ENCODE data around the gene PIEZO2. TPM values are rescaled to one million over a fixed set of nuclear protein-coding genes. Genes with fewer than 3 reads are reported as not detected.

The PIEZO2 gene
- total RNA-seq, 2 donors from 2014 or later = 0.63 to 3.0 TPM

DNA sequence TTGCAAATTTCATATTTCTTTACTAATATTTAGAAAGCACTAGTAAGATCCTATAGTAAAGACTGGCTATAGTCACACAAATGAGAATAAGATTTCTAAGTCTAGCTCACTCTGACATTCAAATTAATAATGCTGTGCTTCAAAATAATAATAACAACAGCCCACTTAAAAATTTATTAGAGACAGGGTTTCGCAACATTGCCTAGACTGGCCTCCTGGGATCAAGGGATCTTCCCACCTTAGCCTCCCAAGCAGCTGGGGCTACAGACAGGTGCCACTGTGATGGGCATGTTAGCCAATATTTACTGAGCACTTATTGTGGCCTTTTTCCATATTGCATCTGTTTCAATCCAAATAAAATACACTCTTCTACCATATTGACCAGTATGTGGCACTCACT, 96.1 kb downstream of the PIEZO2 start:
- Histone ChIP-seq H3K36me3 (no peaks in the 10 kb centered on the region), H3K27ac (no peak overlapping the region), H3K27me3 (no peaks in the 10 kb centered on the region), H3K4me1 (no peaks in the 10 kb centered on the region), H3K9me3 (no peaks in the 10 kb centered on the region), H3K4me3 (no peak overlapping the region)
- TF ChIP-seq, protein P1, sequence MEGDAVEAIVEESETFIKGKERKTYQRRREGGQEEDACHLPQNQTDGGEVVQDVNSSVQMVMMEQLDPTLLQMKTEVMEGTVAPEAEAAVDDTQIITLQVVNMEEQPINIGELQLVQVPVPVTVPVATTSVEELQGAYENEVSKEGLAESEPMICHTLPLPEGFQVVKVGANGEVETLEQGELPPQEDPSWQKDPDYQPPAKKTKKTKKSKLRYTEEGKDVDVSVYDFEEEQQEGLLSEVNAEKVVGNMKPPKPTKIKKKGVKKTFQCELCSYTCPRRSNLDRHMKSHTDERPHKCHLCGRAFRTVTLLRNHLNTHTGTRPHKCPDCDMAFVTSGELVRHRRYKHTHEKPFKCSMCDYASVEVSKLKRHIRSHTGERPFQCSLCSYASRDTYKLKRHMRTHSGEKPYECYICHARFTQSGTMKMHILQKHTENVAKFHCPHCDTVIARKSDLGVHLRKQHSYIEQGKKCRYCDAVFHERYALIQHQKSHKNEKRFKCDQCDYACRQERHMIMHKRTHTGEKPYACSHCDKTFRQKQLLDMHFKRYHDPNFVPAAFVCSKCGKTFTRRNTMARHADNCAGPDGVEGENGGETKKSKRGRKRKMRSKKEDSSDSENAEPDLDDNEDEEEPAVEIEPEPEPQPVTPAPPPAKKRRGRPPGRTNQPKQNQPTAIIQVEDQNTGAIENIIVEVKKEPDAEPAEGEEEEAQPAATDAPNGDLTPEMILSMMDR (IDR thresholded peaks at IDR 0.05) = no peak
- DNase-seq (ENCODE audit: low spot score) = no peak

DNA sequence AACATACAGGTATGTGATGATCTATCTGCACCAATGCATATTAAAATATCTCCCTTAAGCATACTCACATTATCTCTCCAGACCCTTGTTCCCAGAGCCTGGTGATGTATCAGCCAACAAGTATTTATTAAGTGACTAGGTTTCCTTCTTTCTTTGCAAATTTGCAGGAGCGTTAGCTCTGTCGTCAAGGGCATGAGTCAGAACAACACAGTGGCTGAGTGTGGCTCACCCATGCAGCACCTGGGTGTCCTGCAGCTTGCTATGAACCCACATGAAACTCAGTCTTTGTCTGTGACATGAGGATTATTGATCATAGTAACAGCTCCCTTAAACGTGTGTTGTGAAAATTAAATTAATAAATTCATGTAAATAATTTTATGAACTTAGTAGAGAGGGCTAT, 96.6 kb downstream of the PIEZO2 start:
- TF ChIP-seq, protein P1 (IDR thresholded peaks at IDR 0.05) = no peak
- Histone ChIP-seq H3K9me3 (no peaks in the 10 kb centered on the region), H3K27me3 (no peaks in the 10 kb centered on the region), H3K36me3 (no peaks in the 10 kb centered on the region), H3K4me3 (no peak overlapping the region), H3K4me1 (no peaks in the 10 kb centered on the region), H3K27ac (no peak overlapping the region)
- DNase-seq (ENCODE audit: low spot score) = no peak

DNA sequence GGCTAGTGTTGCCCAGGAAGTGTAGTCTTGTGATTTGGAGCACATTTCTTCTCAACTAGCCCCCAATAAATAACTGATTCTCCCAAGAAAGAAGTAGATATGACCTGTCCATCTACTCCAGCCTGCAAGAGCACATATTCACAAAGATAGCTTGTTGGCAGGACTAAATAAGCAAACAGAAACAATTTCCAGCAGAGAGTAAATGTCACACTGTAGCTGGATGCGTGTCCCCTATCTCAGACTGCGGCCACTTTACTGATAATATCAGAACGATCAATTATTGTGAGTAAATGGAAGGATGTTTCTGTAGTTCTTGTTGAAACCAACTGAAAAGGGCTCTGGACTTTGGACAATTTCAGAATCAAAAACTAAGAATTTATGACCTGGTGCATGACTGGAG, 97.9 kb downstream of the PIEZO2 start:
- Histone ChIP-seq H3K36me3 (no peaks in the 10 kb centered on the region), H3K27me3 (no peaks in the 10 kb centered on the region), H3K27ac (no peak overlapping the region), H3K4me3 (no peak overlapping the region), H3K9me3 (no peaks in the 10 kb centered on the region), H3K4me1 (no peaks in the 10 kb centered on the region)
- DNase-seq (ENCODE audit: low spot score) = no peak
- TF ChIP-seq, protein P1 (IDR thresholded peaks at IDR 0.05) = no peak

DNA sequence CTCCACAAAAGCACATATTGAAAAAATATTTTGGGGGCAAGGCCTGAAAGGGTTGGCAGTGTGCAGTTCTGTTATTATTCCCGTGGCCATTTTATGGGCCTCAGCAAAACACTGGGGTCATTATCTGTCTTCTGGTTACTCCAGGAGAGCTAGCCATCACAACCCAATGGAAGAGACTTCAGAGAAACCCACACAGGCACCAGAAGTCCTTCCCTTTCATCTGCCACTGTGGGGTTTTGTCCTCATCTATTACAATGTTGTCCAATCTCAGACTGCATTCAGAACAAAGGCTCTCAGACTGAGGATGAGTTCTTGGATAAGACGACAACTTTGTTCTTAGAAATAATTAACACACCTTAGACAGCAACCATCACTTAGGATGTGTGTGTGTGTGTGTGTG, 98.4 kb downstream of the PIEZO2 start:
- Histone ChIP-seq H3K9me3 (no peaks in the 10 kb centered on the region), H3K27ac (no peak overlapping the region), H3K4me3 (no peak overlapping the region), H3K27me3 (no peaks in the 10 kb centered on the region), H3K36me3 (no peaks in the 10 kb centered on the region), H3K4me1 (no peaks in the 10 kb centered on the region)
- TF ChIP-seq, protein P1 (IDR thresholded peaks at IDR 0.05) = no peak
- no peak for DNase-seq (ENCODE audit: low spot score)

DNA sequence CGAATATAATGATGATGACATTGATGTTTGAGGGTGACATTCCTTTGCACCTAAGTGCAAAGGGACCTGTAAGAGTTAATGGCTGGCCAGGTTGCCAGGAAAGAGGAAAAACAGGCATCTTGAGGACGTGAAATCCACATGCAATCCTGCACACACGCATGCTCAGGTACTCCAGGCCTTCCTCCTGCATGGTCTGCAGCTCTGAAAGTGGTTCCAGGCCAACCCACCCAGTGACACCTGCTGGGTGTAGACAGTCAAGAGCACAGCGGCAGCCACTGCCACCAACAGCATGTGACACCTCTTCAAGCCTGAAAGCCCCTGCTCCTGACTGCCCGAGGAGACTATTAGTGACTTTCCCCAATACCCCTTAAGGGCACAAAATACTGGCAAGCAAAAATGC, 101.6 kb downstream of the PIEZO2 start:
- Histone ChIP-seq H3K4me3 (no peak overlapping the region), H3K27me3 (no peaks in the 10 kb centered on the region), H3K9me3 (no peaks in the 10 kb centered on the region), H3K27ac (no peak overlapping the region), H3K36me3 (no peaks in the 10 kb centered on the region), H3K4me1 (no peaks in the 10 kb centered on the region)
- DNase-seq (ENCODE audit: low spot score) = no peak
- TF ChIP-seq, protein P1 (IDR thresholded peaks at IDR 0.05) = no peak

DNA sequence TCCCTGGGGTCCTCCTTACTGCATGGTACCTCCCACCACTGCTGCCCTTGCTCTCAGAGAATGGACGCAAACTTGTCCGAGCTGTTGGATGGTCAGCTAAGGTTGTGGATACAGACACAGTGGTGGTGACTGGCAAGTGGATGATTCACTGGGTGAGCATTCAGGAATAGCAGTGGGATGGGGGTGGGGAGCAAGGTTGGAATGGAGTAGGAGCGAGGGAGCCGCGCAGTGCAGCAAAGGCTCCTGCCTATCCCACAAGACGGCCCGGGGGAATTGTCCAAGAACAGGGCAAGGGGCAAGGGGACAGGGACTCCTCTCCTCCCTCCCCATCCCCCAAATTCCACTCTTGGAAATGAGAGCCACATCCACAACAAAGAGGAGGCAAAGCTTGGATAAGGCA, 102.2 kb downstream of the PIEZO2 start:
- no peaks in the 10 kb centered on the region for H3K9me3 ChIP-seq
- TF ChIP-seq, protein P1 (IDR thresholded peaks at IDR 0.05) = no peak
- no peak overlapping the region for H3K27ac ChIP-seq
- H3K36me3 ChIP-seq = no peaks in the 10 kb centered on the region
- no peak for DNase-seq (ENCODE audit: low spot score)
- no peaks in the 10 kb centered on the region for H3K27me3 ChIP-seq
- H3K4me1 ChIP-seq = no peaks in the 10 kb centered on the region
- H3K4me3 ChIP-seq = no peak overlapping the region

All from right atrium auricular region (tissue), 2 donors.